ENCODE data around the gene INTS1. TPM values are rescaled to one million over a fixed set of nuclear protein-coding genes. Genes with fewer than 3 reads are reported as not detected.

Gene INTS1
- total and polyA plus RNA-seq, 2 of the 4 experiments (the other 2 are of a cell fraction): 9.3 to 40.1 TPM

- no peak overlapping the region for H3K9ac ChIP-seq (ENCODE audit: low read depth, low read length)
- ChIA-PET POLR2A (ENCODE audit: unreplicated experiment) (no interaction called here), CTCF (no interaction called here)
- H3K27me3 ChIP-seq (ENCODE audit: control insufficient read depth, insufficient read depth, low read length): no peaks in the 10 kb centered on the region
- no peak overlapping the region for H4K8ac ChIP-seq (ENCODE audit: low read depth in 2 of 2, low read length in 2 of 2)
- H3K4me1 ChIP-seq (ENCODE audit: control insufficient read depth, insufficient read depth, low read length): no peaks in the 10 kb centered on the region
- H3K18ac ChIP-seq (ENCODE audit: low read depth, low read length): no peak overlapping the region
- H2AFZ ChIP-seq (replicated peaks; ENCODE audit: low read length, poor library complexity): no peak overlapping the region
- H3K27ac ChIP-seq (ENCODE audit: insufficient read depth, low read length): no peak overlapping the region
- peaks cover 0 to 3% of the 10 kb centered on the region in 2 experiments; a peak in 1 of 4 replicates for H3K79me1 ChIP-seq (ENCODE audit: low read depth in 1 of 2, low read length in 2 of 2)
- no peak overlapping the region for H2BK20ac ChIP-seq (ENCODE audit: low read depth, low read length)
- no peak overlapping the region for H2BK120ac ChIP-seq (ENCODE audit: low read depth, low read length)
- H2BK15ac ChIP-seq (ENCODE audit: low read depth, low read length): no peak overlapping the region
- no peak overlapping the region for H3K23ac ChIP-seq (ENCODE audit: low read depth, low read length)
- no peak overlapping the region for H3K4ac ChIP-seq (ENCODE audit: low read depth, low read length)
- H4K91ac ChIP-seq (ENCODE audit: insufficient read depth, low read depth, low read length): no peak overlapping the region
- H2BK5ac ChIP-seq (ENCODE audit: low read depth, low read length, poor library complexity, severe bottlenecking): no peak overlapping the region
- H3K36me3 ChIP-seq (ENCODE audit: control insufficient read depth, insufficient read depth, low read length): peaks cover 60% of the 10 kb centered on the region
- no peak overlapping the region for H3K4me3 ChIP-seq (ENCODE audit: insufficient read depth, low read depth, low read length)
- in situ Hi-C loops (cut with MboI; ENCODE audit: low sequenced_read_pairs) (no loop called here), intact Hi-C loops (cut with micrococcal nuclease) (no loop called here), dilution Hi-C loops (cut with HindIII; ENCODE audit: low sequenced_read_pairs, unreplicated experiment) (no loop called here)
- peaks cover 7% of the 10 kb centered on the region for H3K9me1 ChIP-seq (ENCODE audit: insufficient read depth, low read length)
- no peak overlapping the region for H4K5ac ChIP-seq (ENCODE audit: low read depth, low read length)
- BruUV-seq (replicated peaks): no TSS peak
- H3K9me3 ChIP-seq (ENCODE audit: control insufficient read depth, insufficient read depth, low read length): no peaks in the 10 kb centered on the region
- no peak overlapping the region for H3K56ac ChIP-seq (ENCODE audit: extremely low read depth, insufficient read depth, low read length)
- 96% methylated on average over 3 of the region's 10 CpGs; no CpG with 5 or more reads in 1 of the 2 experiments for WGBS, 2 experiments (ENCODE audit: extremely low coverage in 2 of 2, insufficient read length in 1 of 2)
- no peak overlapping the region for H3K4me2 ChIP-seq (ENCODE audit: low read depth, low read length)
- H2AK9ac ChIP-seq (replicated peaks; ENCODE audit: low read depth, low read length, poor library complexity): no peak overlapping the region
- TF ChIP-seq MXI1 (IDR thresholded peaks at IDR 0.05; ENCODE audit: borderline replicate concordance, low read depth, low read length) (no peak), POLR2A (IDR thresholded peaks at IDR 0.05; ENCODE audit: low read depth, low read length) (no peak), MAFK (IDR thresholded peaks at IDR 0.05; ENCODE audit: low read depth, low read length) (no peak), CEBPB (IDR thresholded peaks at IDR 0.05; ENCODE audit: low read depth, low read length) (no peak), RAD21 (IDR thresholded peaks at IDR 0.05; ENCODE audit: low read length) (no peak), RCOR1 (IDR thresholded peaks at IDR 0.05; ENCODE audit: insufficient replicate concordance, low read length) (no peak), CTCF (conservative IDR thresholded peaks at IDR 0.05; ENCODE audit: low read depth, low read length) (no peak), ELK1 (IDR thresholded peaks at IDR 0.05; ENCODE audit: borderline replicate concordance, low read depth, low read length) (no peak), RFX5 (IDR thresholded peaks at IDR 0.05; ENCODE audit: low read depth, low read length) (no peak), NFE2L2 (IDR thresholded peaks at IDR 0.05; ENCODE audit: low read depth, low read length) (no peak)
- ATAC-seq (ENCODE audit: low read depth) (no peak), DNase-seq (no peak)
- H2AK5ac ChIP-seq (ENCODE audit: low read depth, low read length): no peak overlapping the region
- H3K14ac ChIP-seq (replicated peaks; ENCODE audit: low read depth, low read length): no peak overlapping the region
- H4K20me1 ChIP-seq (ENCODE audit: insufficient read depth, low read length): peaks cover 8% of the 10 kb centered on the region
Observed at GRCh38 chr7:1440620-1441019, 63.6 kb downstream of the INTS1 start.

Data from IMR-90 (cell line).